ENCODE measurements around the gene KRAS.

The KRAS gene

DNA sequence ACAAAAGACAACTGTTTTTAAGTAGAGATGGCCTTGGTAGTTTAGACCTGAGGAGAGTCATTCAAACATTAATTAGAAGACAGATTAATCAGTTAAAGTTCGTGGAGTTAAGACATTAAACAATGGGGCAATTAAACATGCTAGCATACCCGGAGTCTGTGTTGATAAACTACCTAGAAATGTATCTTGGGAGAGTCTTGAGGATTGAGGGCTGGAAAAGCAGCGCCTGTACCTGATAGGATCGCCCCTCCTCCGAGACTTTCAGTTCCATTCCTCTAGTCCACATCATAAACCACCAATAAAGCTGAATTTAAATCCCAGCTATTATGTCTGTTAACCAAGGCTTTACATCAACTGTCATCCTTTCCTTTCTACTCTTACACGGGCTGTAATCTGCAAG lies 1.0 kb upstream of the KRAS start:
- TF ChIP-seq CTCF (IDR thresholded peaks at IDR 0.05; ENCODE audit: low read depth, low read length, missing control alignments) = no peak
- DNase-seq (ENCODE audit: low read depth) = no peak
- H3K4me3 ChIP-seq (ENCODE audit: low read depth, low read length) = peak overlapping the region; percentile 68; the same call in 1 of the 2 replicates

DNA sequence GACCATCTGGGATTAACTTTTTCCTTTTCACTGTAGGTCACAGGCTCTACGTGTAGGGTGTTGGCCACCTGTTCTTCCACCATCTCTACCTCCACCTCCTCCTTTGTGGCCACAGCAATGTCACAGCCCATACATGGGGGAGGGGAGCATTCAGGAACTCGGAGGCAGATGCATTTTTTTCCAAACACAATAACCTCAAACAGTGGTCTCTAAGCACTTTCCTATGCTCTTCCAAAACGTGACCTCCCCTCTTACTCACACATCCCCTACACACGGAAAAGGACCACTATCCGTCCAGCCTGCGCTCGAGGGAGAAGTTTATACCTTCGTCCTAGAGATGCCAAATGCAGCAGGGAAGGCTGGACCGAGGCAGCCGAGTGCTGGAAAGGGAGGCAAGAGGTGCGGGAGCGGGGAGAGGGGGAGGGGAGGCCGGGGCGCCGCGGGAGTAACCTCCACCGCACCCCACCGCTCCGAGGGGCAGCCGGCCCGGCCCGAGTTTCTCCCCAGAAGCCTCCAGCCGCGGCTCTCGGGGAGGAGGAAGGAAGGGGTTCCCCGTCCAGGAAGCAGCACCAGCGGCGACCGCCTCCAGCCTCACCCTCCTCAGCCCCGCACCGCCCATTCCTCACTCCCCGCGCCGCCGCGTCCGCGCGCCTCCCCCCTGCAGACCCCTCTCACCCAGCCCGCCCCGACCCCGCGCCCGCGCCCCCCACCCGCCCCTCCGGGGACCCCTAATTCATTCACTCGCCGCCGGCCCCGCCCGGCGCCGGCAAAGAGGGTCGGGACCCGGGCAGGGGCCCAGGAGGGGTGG lies 594 bp downstream of the KRAS start:
- DNase-seq (ENCODE audit: low read depth) = no peak
- H3K4me3 ChIP-seq (ENCODE audit: low read depth, low read length) = peak overlapping the region; percentile 68
- no peak for TF ChIP-seq CTCF (IDR thresholded peaks at IDR 0.05; ENCODE audit: low read depth, low read length, missing control alignments)

- DNase-seq (ENCODE audit: low read depth) = no peak
- TF ChIP-seq CTCF (IDR thresholded peaks at IDR 0.05; ENCODE audit: low read depth, low read length, missing control alignments) = no peak
- H3K4me3 ChIP-seq (ENCODE audit: low read depth, low read length) = no peak overlapping the region
These were observed 2.0 kb downstream of the KRAS start for GRCh38 chr12:25248732-25249131.

- H3K4me3 ChIP-seq (ENCODE audit: low read depth, low read length) = no peak overlapping the region
- DNase-seq (ENCODE audit: low read depth) = no peak
- TF ChIP-seq CTCF (IDR thresholded peaks at IDR 0.05; ENCODE audit: low read depth, low read length, missing control alignments) = no peak
These were observed 2.6 kb downstream of the KRAS start for GRCh38 chr12:25248137-25248536.

DNA sequence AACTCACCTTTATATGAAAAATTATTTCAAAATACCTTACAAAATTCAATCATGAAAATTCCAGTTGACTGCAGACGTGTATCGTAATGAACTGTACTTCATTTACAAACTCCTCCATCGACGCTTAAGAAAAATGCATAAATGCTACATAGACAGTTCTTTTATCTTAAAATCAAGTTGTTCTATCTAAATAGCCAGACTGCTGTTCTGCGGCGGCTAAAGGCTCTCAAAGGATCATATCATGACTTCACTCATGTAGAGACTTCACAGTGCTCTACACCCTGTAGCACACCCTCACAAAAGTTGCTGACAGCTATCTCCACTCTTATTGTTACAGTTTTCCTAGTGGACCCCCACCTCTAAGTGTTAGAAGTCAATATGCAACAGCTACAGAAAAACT lies 5.2 kb downstream of the KRAS start:
- no peak overlapping the region for H3K4me3 ChIP-seq (ENCODE audit: low read depth, low read length)
- TF ChIP-seq CTCF (IDR thresholded peaks at IDR 0.05; ENCODE audit: low read depth, low read length, missing control alignments) = no peak
- no peak for DNase-seq (ENCODE audit: low read depth)

DNA sequence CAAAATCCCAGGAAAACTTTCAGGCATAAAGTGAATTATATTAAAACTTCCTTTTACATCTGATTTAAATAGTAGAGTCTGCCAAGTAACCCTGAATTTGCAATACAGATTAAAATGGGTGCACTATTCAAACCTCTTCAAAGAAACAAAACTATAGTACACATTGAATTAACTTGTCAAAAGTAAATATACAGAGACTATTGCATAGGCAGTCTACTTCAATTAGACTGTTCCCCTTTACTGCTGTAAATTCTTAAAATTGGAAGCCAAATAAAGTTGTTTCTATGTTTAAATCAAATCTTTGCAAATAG lies 7.1 kb downstream of the KRAS start:
- no peak for DNase-seq (ENCODE audit: low read depth)
- TF ChIP-seq CTCF (IDR thresholded peaks at IDR 0.05; ENCODE audit: low read depth, low read length, missing control alignments) = no peak
- H3K4me3 ChIP-seq (ENCODE audit: low read depth, low read length) = no peak overlapping the region
